GM23338 (cell line): ENCODE results near the gene HS1BP3. TPM values are rescaled to one million over a fixed set of nuclear protein-coding genes. Genes with fewer than 3 reads are reported as not detected.

Experiments used
- ATAC-seq: fragments of 200-7000 bp; cut with Tn5 transposase; 3 replicates; pipeline ENCODE4 v1.9.1; 2020
- DNase-seq: peaks from one replicate; pipeline ENCODE4 v3.0.0-alpha.2; 2015; ENCODE audit warnings: low spot score
- H2AFZ ChIP-seq: fragments of 200-600 bp; sonication (generic); 2 replicates; pipeline ENCODE4 v1.8.0; 2016; ENCODE audit warnings: antibody characterized with exemption, mild to moderate bottlenecking, moderate library complexity
- H3F3A ChIP-seq: fragments of 200-600 bp; sonication (generic); replicated peaks from 2 replicates; pipeline ENCODE4 v1.8.0; 2017; ENCODE audit warnings: antibody characterized with exemption, mixed run types, low read depth
- H3K27ac ChIP-seq: fragments of 200-600 bp; sonication (generic); 2 replicates; pipeline ENCODE4 v1.6.1; 2016; ENCODE audit warnings: low read depth
- H3K27me3 ChIP-seq: fragments of 200-600 bp; sonication (generic); 2 replicates; pipeline ENCODE4 v1.8.0; 2016; ENCODE audit warnings: mild to moderate bottlenecking, mixed run types, moderate library complexity; ENCODE audit not compliant: insufficient read depth
- H3K36me3 ChIP-seq: fragments of 200-600 bp; sonication (generic); 2 replicates; pipeline ENCODE4 v1.8.0; 2016; ENCODE audit warnings: mild to moderate bottlenecking; ENCODE audit not compliant: insufficient read depth
- H3K4me1 ChIP-seq: fragments of 200-600 bp; sonication (generic); 2 replicates; pipeline ENCODE4 v1.8.0; 2016; ENCODE audit warnings: mild to moderate bottlenecking, moderate library complexity; ENCODE audit not compliant: insufficient read depth
- H3K4me2 ChIP-seq: fragments of 200-600 bp; sonication (generic); 2 replicates; pipeline ENCODE4 v1.7.1; 2017; ENCODE audit warnings: mixed run types
- H3K4me3 ChIP-seq: fragments of 200-600 bp; sonication (generic); 2 replicates; pipeline ENCODE4 v1.6.1; 2016; ENCODE audit warnings: mixed run types
- H3K79me2 ChIP-seq: fragments of 200-600 bp; sonication (generic); replicated peaks from 2 replicates; pipeline ENCODE4 v1.8.0; 2017; ENCODE audit warnings: mild to moderate bottlenecking; ENCODE audit not compliant: insufficient read depth
- H3K9me2 ChIP-seq: fragments of 200-600 bp; sonication (generic); 2 replicates; pipeline ENCODE4 v1.8.0; 2017; ENCODE audit not compliant: insufficient read depth
- H4K20me1 ChIP-seq: fragments of 200-600 bp; sonication (generic); replicated peaks from 2 replicates; pipeline ENCODE4 v1.8.0; 2017; ENCODE audit warnings: mild to moderate bottlenecking; ENCODE audit not compliant: insufficient read depth
- H3K27ac Mint-ChIP-seq: 2 replicates; pipeline ENCODE4 v1.8.0; 2020; ENCODE audit warnings: inconsistent platforms, mild to moderate bottlenecking, moderate library complexity, mixed read lengths
- H3K27me3 Mint-ChIP-seq: 3 replicates; pipeline ENCODE4 v1.8.0; 2022; ENCODE audit warnings: low read depth, mild to moderate bottlenecking, moderate library complexity, mixed read lengths, inconsistent platforms; ENCODE audit not compliant: insufficient read depth, poor library complexity
- H3K36me3 Mint-ChIP-seq: 3 replicates; pipeline ENCODE4 v1.8.0; 2021; ENCODE audit warnings: low read depth, mild to moderate bottlenecking, inconsistent platforms, moderate library complexity, mixed read lengths
- H3K4me1 Mint-ChIP-seq: 3 replicates; pipeline ENCODE4 v1.8.0; 2020; ENCODE audit warnings: mild to moderate bottlenecking, inconsistent platforms, mixed read lengths
- H3K4me3 Mint-ChIP-seq: 3 replicates; pipeline ENCODE4 v1.8.0; 2021; ENCODE audit warnings: moderate library complexity, mild to moderate bottlenecking, inconsistent platforms, mixed read lengths
- H3K9me3 Mint-ChIP-seq: 3 replicates; pipeline ENCODE4 v1.8.0; 2020; ENCODE audit warnings: moderate library complexity, mild to moderate bottlenecking, inconsistent platforms, mixed read lengths
- CREB1 ChIP-seq: fragments of 250-450 bp; sonication (Bioruptor Pico); IDR thresholded peaks from 2 replicates; pipeline ENCODE4 v1.5.0; 2020; ENCODE audit warnings: low read depth, mild to moderate bottlenecking, moderate library complexity
- CTCF ChIP-seq, 2 experiments: fragments of 200-600 bp in 1 of 2; sonication (generic) in 1 of 2; conservative IDR thresholded peaks; 2 replicates each; pipeline versions ENCODE4 v1.5.1 to v1.6.1; 2016 to 2017; ENCODE audit warnings: antibody characterized with exemption in 2 of 2, low read depth in 2 of 2, mild to moderate bottlenecking in 2 of 2, moderate library complexity in 1 of 2
- ETS1 ChIP-seq: IDR thresholded peaks from 2 replicates; pipeline ENCODE4 v1.6.1; 2016; ENCODE audit warnings: antibody characterized with exemption
- EZH2 ChIP-seq: fragments of 200-600 bp; sonication (generic); IDR thresholded peaks from one replicate; pipeline ENCODE4 v1.8.0; 2017; ENCODE audit warnings: antibody characterized with exemption, mild to moderate bottlenecking, low read depth; ENCODE audit not compliant: unreplicated experiment
- EZH2phosphoT487 ChIP-seq: fragments of 200-600 bp; sonication (generic); IDR thresholded peaks from one replicate; pipeline ENCODE4 v1.8.1; 2018; ENCODE audit warnings: antibody characterized with exemption; ENCODE audit not compliant: unreplicated experiment
- JUNB ChIP-seq: IDR thresholded peaks from one replicate; pipeline ENCODE4 v1.6.1; 2016; ENCODE audit warnings: antibody characterized with exemption; ENCODE audit not compliant: unreplicated experiment
- NANOG ChIP-seq: IDR thresholded peaks from 2 replicates; pipeline ENCODE4 v1.6.1; 2016; ENCODE audit warnings: antibody characterized with exemption, borderline replicate concordance
- POLR2AphosphoS5 ChIP-seq: IDR thresholded peaks from 2 replicates; pipeline ENCODE4 v1.6.1; 2016; ENCODE audit warnings: antibody characterized with exemption, low read depth
- REST ChIP-seq: IDR thresholded peaks from one replicate; pipeline ENCODE4 v1.6.1; 2018; ENCODE audit warnings: antibody characterized with exemption; ENCODE audit not compliant: unreplicated experiment
- STAT1 ChIP-seq: IDR thresholded peaks from one replicate; pipeline ENCODE4 v1.6.1; 2016; ENCODE audit warnings: antibody characterized with exemption; ENCODE audit not compliant: unreplicated experiment
- ZNF114 ChIP-seq: fragments of 250-450 bp; sonication (Bioruptor Pico); IDR thresholded peaks from 2 replicates; pipeline ENCODE4 v1.5.0; 2020; ENCODE audit warnings: mild to moderate bottlenecking, moderate library complexity
- ZNF331 ChIP-seq: fragments of 250-450 bp; sonication (Bioruptor Pico); IDR thresholded peaks from 2 replicates; pipeline ENCODE4 v1.5.0; 2020; ENCODE audit warnings: low read depth, mild to moderate bottlenecking, moderate library complexity
- ZNF462 ChIP-seq: fragments of 250-450 bp; sonication (Bioruptor Pico); IDR thresholded peaks from 2 replicates; pipeline ENCODE4 v1.5.0; 2020; ENCODE audit warnings: mild to moderate bottlenecking, moderate library complexity
- polyA plus RNA-seq: library from polyadenylated mRNA; unstranded; fragments of >200 nt; fragmentation: Nextera tagmentation; extraction: Ambion mirVana; gene quantifications from 2 replicates; pipeline ENCODE4 v1.2.1, GENCODE V29; 2016
- total RNA-seq: library from RNA; depleted of rRNA; stranded (reverse); fragments of >200 nt; shearing (Covaris generic); gene quantifications from 2 replicates; pipeline ENCODE4 v1.2.3, GENCODE V29; 2014

Gene HS1BP3
- total and polyA plus RNA-seq, 2 experiments from 2014 or later, result 7.2 to 15.0 TPM

GRCh38 chr2:20678086-20678395, 27.1 kb upstream of the HS1BP3 start:
- Mint-ChIP-seq H3K4me1 (peaks cover 42% of the 10 kb centered on the region), H3K4me3 (no peak overlapping the region), H3K27me3 (peaks cover 26% of the 10 kb centered on the region), H3K36me3 (no peaks in the 10 kb centered on the region), H3K27ac (no peak overlapping the region), H3K9me3 (no peaks in the 10 kb centered on the region; the same call in 2 of the 3 replicates)
- Histone ChIP-seq H4K20me1 (no peaks in the 10 kb centered on the region; the same call in 1 of the 2 replicates), H3K27ac (no peak overlapping the region), H3K27me3 (peaks cover 22% of the 10 kb centered on the region), H3K4me2 (no peak overlapping the region), H3F3A (no peaks in the 10 kb centered on the region), H3K4me3 (no peak overlapping the region), H3K4me1 (peaks cover 27% of the 10 kb centered on the region), H2AFZ (no peak overlapping the region), H3K79me2 (no peaks in the 10 kb centered on the region), H3K36me3 (no peaks in the 10 kb centered on the region), H3K9me2 (no peaks in the 10 kb centered on the region)
- ATAC-seq (no peak), DNase-seq (no peak)
- TF ChIP-seq CREB1 (CRISPR knock-in tag) (no peak), JUNB (no peak), CTCF (conservative IDR thresholded peaks at IDR 0.05; ENCODE audit: low read depth in 2 of 2) (no peak), EZH2phosphoT487 (no peak), EZH2 (no peak), ZNF331 (CRISPR knock-in tag) (no peak), REST (no peak), ETS1 (no peak), STAT1 (no peak), ZNF114 (CRISPR knock-in tag) (no peak), ZNF462 (CRISPR knock-in tag) (no peak), NANOG (no peak), POLR2AphosphoS5 (no peak)
